DMS153 (cell line): Measurements from ENCODE around the gene PNRC2.
"Not testable (repeated sequence)": the region's sequence is repeated elsewhere in the genome, so short reads cannot be mapped to it uniquely, and the experiment has no call there.

Source experiments
- DNase-seq: peaks from one replicate; lab custom pipeline; 2025; lab: John Stamatoyannopoulos, UW

Gene PNRC2

DNA sequence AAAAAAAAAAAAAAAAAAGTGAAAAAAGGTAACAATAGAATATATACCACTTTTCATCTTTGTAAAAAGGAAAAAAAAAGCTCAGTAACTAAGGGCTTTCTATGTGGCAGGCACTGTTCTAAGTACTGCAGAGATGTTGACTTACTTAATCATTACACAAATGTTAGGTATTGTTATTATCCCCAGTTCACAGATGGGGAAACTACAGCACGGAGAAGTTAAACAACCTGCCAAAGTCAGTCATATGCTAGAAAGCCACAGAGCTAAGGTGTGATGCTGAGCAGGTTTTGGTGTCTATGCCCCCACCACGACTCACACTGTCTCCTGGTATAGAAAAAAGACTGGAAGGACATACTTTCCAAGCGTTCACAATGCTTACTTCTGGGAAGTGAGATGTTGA is 6.6 kb upstream of the PNRC2 start:
- no peak for DNase-seq

DNA sequence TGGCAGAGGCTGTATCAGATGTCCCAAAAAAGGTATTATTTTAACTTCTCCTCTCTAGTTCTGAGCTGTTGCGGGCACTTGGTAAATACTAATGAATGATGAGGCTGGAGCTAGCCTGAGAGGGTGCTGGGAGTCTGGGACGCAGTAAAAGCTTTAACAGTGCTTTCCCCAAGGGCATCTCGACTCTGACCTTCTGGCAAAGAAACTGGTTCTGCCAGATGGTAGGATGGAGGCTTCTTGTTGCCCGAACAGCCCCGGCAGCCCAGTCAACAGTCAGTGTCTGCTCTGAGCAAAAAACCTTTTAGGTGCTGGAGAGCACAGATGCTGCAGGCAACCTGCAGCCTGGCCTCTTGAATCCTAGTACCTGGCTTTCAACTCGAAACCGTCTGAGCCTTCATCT is 2.5 kb upstream of the PNRC2 start:
- peak; percentile 64 for DNase-seq

DNA sequence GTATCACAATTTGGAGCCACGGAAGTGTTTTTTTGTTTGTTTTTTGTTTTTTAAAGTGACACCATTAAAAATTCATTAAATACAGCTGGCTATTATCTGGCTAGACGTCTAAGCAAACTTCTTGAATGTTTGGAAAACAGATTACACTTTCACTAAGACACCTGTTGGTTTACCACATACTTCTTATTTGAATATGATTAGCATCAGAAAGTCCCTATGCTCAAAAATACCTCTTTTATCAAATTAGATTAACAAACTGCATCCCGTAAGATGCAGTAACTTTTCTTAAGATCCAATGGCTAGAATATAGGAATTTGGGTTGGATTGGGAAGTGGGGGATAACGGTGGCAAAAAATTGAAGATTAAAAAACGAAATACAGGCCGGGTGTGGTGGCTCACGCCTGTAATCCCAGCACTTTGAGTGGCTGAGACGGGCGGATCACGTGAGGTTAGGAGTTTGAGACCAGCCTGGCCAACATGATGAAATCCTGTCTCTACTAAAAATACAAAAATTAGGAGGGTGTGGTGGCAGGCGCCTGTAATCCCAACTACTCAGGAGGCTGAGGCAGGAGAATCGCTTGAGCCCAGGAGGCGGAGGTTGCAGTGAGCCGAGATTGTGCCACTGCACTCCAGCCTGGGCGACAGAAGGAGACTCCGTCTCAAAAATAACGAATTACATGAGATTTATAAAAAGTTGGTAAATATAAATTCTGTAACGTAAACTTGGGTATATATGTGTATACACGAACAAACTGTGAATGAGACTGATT is 1.4 kb upstream of the PNRC2 start:
- DNase-seq = not testable (repeated sequence)

GRCh38 chr1:23958810-23959460 is 693 bp upstream of the PNRC2 start:
- peak; percentile 84 for DNase-seq

GRCh38 chr1:23960291-23961020 is 828 bp downstream of the PNRC2 start:
- DNase-seq = no peak

GRCh38 chr1:23963617-23964234 is 4.1 kb downstream of the PNRC2 start:
- DNase-seq = no peak

GRCh38 chr1:23964235-23964668 is 4.6 kb downstream of the PNRC2 start:
- DNase-seq = no peak

DNA sequence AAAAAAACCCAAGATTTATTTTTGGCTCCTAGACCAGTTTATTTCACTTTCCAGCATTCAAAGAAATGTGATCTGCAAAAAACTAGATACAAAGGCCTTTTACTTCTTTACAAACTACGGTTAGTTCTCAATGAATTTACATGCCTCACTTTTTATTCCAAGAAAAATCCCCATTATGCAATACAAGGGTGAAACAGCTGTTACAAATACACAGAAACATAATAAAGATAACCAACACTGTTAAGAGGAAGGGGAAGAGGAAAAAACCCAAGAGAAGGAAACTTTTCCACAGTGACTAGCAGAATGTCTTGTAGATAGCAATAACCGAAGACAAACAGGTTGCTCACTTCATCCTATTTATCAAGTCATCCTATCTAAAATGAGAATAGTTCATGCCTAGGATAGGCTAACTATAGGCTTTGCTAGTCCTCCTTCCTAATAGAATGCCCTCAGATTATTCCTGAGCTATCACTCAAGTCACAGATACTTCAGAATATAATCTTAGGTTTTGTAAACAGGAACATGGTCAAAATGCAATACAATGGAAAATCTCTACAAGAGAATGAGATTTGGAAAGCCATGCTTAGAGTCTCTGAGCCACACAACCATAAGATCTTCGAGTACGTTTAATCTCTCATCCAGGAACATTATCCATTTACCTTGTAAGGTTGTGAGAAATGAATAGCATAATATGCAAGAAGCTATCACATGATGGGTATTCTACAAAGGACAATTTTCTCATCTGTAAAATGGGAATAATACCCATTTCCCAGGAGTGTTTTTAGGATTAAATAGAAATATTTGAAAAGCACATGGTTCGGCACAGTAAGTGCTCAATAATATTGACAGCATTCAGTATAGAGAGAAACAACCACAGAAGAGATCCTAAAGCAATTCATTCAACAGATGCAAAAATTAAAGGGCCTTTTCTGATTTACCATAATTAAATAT is 5.4 kb downstream of the PNRC2 start:
- no peak for DNase-seq

GRCh38 chr1:23966973-23967493 is 7.4 kb downstream of the PNRC2 start:
- DNase-seq = no peak

- DNase-seq = no peak
Measured at GRCh38 chr1:23967871-23968270, 8.2 kb downstream of the PNRC2 start.

DNA sequence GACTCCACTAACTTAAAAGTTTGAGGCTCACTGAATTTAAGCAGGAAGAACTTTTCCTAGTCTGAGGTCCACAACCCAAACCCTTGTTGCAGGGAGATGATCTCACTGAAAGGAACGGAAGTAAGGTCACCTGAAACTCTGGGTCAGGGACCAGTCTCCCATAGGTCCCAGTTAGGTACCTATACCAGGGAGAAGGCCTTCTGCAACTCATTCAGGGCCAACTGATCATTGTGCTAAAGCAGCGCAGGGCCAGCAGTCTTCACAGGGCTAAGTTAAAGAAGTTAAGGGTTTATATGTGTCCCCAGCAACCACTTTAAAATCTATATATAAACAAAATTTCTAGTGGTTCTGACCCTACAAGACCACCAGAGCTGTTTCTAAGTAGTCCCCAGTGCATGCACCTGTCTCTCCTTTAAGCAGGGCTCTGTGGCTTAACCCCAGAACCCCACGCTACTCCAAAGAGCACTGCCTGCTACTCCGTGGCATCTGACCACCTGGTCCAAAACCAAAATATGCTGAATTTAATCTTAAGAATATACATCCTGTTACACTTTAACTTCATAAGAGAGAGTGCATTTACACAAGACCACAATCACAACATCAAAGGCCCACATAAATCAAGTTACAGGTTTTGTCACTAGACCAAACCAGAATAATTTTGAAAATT is 17.7 kb downstream of the PNRC2 start:
- no peak for DNase-seq

GRCh38 chr1:23977854-23978191 is 18.2 kb downstream of the PNRC2 start:
- no peak for DNase-seq

GRCh38 chr1:23978805-23979204 is 19.2 kb downstream of the PNRC2 start:
- DNase-seq = no peak

- no peak for DNase-seq
Measured at GRCh38 chr1:23979387-23979880, 19.8 kb downstream of the PNRC2 start.

DNA sequence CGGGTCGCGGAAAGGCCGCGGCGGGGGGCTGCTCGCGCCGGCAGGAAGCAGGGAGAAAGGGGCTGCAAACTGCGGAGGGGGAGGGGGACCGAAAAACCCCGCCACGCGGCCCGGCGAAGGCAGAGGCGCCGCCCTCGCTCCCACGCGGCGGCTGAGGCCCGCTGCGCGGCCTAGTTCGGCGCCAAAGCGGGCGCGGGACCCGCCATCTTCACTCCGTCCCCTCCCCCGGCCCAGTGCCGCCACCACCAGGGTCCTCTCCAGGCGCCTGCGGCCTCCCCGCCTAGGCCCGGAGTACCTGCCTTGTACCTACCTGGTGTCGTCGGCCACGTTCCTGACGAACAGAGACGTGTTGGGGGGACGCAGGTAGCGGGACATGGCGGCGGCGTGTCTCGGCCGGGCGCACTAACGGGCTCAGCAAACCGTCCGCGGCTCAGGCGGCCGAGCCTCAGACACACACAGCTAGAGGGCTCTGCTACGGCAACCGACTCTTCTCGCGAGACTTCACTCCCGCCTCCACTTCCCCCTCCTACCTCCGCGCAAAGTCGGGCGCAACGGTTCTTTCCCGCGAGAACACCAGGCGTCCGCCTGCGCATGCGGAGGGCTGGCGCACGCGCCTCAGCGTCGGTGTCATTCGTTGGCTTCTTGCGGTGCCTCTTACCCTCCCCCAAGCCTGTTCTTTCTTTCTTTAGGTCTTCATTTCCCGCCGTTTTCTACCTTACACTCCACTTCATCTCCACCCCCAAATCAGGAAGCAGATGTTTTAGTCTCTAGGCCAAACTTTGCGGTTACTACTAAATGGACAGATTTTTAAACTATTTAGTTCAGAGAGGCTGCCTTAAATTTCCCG is 20.5 kb downstream of the PNRC2 start, which contains the start of gene SRSF10:
TSS of gene SRSF10 (minus strand) at position 447 of the 847 bp plus-strand sequence. CDS start at position 375, 72 bp downstream.
- DNase-seq = peak; percentile 98

DNA sequence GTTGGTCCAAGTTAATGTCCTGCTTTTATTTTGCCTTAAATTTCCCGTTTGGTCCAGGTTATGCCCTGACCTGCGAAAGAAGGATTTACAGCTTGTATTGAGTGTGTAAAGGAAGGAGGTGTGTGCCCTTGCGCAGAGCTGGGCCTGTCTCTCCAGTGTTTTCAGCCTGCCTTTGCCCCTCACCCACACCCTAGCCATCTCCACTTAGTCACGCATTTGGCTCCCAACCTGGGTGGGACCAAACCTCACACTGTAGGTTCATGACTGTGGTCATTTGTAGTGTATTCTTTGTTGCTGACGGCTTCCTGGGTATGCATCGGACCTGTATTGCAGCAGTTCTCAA is 21.1 kb downstream of the PNRC2 start:
- DNase-seq = peak; percentile 78

GRCh38 chr1:23984417-23985186 is 25.0 kb downstream of the PNRC2 start:
- no peak for DNase-seq

DNA sequence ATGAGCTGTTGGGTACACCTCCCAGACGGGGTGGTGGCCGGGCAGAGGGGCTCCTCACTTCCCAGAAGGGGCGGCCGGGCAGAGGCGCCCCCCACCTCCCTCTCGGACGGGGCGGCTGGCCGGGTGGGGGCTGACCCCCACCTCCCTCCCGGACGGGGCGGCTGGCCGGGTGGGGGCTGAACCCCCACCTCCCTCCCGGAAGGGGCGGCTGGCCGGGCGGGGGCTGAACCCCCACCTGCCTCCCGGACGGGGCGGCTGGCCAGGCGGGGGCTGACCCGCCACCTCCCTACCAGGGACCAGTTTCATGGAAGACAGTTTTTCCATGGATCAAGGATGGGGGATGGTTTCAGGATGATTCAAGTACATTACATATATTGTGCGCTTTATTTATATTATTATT is 27.4 kb downstream of the PNRC2 start:
- not testable (repeated sequence) for DNase-seq

- no peak for DNase-seq
Measured at GRCh38 chr1:23989263-23989662, 29.6 kb downstream of the PNRC2 start.
